HG02840 (cell line): ENCODE measurements around the gene SERPINA5.
"Not testable (repeated sequence)": the region's sequence is repeated elsewhere in the genome, so short reads cannot be mapped to it uniquely, and the experiment has no call there.

Experiments
- ATAC-seq: cut with Tn5 transposase; IDR thresholded peaks from one replicate; pipeline ENCODE4 v1.9.1; 2021; ENCODE audit warnings: mild to moderate bottlenecking, moderate library complexity, moderate number of reproducible peaks; ENCODE audit not compliant: unreplicated experiment, low FRiP score

Gene SERPINA5

GRCh38 chr14:94573475-94574277 lies 7.5 kb upstream of the SERPINA5 start:
- ATAC-seq: no peak

DNA sequence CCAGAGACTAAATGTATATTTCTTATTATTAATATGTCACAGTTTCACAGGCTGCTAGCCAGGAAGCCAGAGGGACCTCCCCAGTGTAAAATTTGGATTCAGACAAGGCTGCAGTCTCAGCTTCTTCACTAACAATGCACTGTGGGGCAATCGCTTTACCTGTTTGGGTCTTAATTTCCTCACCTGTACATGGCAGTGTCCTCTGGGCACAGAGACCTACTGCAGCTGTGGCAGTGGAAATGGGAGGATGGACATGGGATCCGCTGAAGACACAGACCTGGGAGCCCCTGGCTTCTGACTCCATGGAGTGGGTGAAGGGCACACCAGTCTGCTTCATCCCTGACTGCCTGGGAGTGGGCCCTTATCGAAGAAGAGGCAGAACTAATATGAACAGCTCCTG lies 6.9 kb upstream of the SERPINA5 start:
- no peak for ATAC-seq

DNA sequence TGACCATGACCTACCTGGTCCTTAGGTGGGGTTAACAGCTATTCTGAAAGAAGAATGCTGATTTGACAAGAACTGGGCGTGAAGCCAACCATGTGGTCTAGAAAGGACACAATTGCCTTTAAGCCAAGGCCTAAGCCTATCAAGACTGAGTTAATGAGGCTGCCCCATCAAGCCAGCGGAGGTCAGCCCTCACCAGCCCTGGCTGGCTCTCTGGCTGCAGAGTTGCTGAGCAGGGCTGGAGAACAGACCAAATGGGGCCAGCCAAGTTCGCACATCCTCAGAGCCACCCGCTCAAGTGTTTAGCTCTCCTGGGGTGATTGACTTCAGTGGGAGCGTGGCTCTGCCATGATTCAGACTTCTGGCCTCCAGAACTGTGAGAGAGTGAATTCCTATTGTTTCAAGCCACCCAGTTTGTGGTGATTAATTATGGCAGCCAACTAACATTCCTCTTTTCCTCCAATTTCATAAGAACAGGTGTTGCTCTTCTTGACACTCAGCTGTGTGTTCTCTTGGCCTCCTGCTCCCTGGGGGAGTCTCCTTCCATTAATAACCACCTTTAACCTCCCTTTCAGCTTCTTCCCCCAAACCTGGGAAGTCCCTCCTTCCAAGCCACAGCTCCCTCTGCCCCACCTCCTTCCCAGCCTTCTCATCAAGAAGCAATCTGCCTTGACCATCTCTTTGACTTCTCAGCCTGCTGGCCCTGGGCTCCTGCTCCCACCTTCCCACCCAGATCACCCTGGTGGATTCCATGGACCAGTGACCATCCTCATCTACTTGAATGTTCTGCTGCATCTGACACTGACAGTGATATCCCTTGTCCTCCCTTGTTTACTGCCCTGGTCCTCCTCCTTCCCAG lies 5.3 kb upstream of the SERPINA5 start:
- no peak for ATAC-seq

GRCh38 chr14:94577472-94577871 lies 3.8 kb upstream of the SERPINA5 start:
- ATAC-seq: not testable (repeated sequence)

DNA sequence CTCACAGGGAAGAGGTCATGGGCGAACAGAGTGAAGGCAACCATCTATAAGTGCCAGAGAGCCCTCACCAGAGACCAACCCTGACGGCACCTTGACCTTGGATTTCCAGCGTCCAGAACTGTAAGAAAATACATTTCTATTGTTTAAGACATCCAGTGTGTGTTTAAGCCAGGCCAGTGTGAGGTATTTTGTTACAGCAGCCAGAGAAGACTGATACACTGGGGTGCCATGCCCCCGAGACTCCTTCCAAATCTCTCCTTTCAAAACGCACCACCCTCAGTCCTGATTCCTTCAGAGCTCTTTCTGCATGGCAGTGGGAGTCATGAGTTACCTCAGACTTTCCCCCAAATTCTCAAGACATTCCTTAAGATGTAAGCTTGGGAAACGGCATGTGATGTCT lies 2.5 kb upstream of the SERPINA5 start:
- ATAC-seq: no peak

DNA sequence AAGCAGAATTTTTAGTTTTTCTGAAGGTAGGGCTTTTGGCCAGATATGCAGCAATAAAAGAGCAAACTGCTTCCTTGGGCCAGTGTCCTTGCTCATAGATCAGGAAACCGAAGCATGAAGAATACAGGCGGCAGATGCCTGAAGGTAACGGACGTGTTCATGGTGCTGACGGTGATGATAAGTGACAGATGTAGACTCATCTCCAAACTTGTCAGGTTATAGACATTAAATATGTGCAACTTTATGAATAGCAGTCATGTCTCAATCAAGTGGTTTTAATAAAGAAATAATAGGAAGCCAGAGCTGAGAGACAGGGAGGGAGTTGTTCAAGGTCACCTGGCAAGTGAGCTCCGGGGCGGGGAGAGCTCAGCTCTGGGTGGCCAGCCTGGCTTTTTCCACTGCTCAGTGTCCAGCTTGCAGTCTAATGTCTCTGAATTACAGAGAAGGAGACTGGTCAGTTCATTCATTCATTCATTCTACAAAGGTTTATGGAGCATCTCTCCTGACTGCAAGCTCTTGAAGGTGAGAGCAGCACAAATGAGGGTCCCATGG lies 1.0 kb downstream of the SERPINA5 start:
- no peak for ATAC-seq

DNA sequence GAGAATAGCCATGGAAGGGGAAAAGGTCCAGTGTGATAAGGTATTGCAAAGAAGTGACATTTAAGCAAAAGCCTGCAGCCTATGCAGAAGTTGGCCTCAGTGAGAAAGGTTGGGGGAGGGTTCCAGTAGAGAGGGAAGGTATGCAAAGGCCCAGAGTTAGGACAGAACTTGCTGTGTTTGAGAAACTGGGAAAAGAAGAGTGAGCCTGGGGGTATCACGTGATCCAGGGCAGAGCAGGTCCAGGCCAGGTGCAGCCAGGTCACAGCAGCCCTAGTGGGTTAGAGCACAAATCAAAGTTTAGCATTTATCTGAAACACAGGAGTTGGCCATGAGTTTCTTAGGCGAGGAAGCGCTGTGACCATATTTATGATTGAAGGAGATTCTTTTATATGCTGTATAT lies 1.6 kb downstream of the SERPINA5 start:
- no peak for ATAC-seq

GRCh38 chr14:94583557-94583956 lies 2.3 kb downstream of the SERPINA5 start:
- no peak for ATAC-seq

- ATAC-seq: no peak
Observed at GRCh38 chr14:94584591-94585280, 3.5 kb downstream of the SERPINA5 start.

DNA sequence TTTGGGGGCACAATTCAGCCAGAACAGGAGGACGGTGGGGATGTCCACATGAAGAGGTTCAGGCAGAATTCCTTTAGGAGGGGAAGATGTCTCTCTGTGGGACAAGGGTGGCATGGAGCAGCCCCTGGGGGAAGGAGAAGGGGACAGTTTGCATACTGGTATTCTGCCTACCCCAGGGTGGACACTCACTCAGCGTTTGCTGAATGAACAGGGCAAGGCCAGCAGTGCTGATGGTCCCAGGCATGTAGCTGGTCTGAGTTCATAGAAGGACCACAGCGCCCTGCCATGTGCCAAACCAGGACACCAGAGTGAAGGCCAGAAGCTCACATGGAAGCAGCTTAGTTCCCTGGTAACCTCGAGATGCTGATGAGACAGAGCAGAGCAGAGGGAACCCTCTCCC lies 5.4 kb downstream of the SERPINA5 start:
- ATAC-seq: no peak

GRCh38 chr14:94588311-94588710 lies 7.1 kb downstream of the SERPINA5 start:
- ATAC-seq: no peak

GRCh38 chr14:94591073-94591472 lies 9.8 kb downstream of the SERPINA5 start:
- no peak for ATAC-seq

- ATAC-seq: no peak
Observed at GRCh38 chr14:94591871-94592270, 10.6 kb downstream of the SERPINA5 start.

DNA sequence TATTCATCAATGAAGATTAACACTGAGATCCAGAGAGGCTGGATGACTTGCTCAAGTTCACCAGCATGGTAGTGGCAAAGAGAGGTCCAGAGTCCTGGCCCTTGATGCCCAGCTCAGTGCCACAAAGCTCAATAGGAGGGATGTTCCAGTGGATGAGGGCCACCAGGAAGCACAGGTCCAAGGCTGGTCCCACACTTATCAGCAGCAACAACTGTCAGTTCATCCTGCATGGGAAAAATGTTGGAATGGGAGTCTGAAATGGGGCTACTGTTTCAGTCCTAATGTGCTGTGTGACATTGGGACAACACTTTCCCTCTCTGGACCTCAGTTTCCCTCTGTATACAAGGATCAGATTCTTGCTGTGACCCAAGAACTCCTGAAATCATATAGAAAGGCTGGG lies 11.2 kb downstream of the SERPINA5 start:
- ATAC-seq: no peak

DNA sequence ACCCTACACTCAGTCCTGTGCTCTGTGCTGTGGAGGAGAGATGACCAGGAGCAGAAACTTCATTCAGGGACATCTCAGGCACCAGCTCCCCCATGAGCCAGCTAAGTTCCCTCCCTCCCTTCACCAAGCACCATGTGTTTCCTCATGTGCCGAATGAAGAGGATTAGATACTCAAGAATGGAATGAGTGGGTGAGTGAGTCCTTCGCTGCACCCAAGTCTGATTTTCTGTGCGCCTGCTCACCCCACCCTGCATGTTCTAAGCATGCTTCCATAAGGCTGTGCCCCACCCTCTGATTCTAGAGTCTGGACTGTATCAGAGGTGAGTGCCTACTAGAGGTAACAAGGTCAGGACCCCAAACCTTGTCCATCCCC lies 12.1 kb downstream of the SERPINA5 start:
- no peak for ATAC-seq

- no peak for ATAC-seq
Observed at GRCh38 chr14:94593749-94594431, 12.7 kb downstream of the SERPINA5 start.

- ATAC-seq: no peak
Observed at GRCh38 chr14:94594441-94594840, 13.2 kb downstream of the SERPINA5 start.

GRCh38 chr14:94595912-94596311 lies 14.7 kb downstream of the SERPINA5 start:
- no peak for ATAC-seq

DNA sequence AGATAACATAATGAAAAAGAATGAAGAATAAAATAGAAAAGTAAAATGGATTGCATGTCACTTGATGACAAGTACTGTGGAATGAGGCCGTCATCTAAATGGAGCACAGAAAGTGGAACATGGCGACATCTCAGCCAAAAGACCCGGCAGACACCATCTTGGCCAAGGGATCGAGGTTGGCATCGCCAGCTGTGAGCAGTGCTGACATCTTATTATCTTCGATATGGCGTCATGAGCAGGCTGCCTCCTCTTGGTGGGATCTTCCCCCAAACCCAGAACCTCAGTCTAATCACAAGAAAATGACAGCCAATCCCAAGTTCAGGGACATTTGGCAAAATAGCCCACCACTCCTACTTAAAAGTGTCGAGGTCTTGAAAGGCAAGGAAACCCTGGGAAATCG lies 15.1 kb downstream of the SERPINA5 start:
- no peak for ATAC-seq

DNA sequence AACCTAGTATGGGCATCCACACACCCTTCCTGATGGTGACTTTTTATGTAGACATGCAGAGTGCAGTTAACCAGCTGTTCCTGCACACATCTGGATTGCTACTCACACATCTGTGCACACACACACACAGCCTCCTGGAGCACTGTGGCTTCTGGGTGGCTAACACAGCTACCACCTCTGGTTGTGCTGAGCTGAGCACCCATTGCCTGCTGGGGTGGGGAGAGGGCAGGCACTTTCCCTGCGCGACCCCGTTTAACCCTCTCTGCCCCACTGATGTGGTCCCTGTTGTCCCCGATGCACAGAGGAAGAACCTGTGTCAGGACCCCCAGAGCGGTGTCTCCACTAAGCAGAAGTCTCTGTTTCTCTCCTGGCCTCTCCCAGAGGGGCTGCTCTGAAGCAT lies 16.6 kb downstream of the SERPINA5 start:
- no peak for ATAC-seq

DNA sequence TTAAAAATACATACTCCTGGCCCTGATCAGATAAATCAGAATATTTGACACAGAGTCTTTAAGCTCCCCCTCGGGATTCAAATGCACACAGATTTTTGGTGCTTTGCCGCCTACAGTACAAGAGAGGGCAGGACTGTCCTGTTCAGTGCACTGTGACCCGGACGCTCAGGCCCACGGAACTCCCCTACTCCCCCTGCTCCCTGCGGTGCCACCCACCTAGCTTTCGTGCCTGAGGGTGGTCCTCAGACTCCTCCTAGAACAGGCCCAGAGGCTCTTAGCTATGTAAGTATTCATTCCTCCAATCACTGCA lies 17.2 kb downstream of the SERPINA5 start:
- ATAC-seq: no peak
